ENCODE results near the gene GGTLC1. TPM values are rescaled to one million over a fixed set of nuclear protein-coding genes. Genes with fewer than 3 reads are reported as not detected.

Gene GGTLC1
- total RNA-seq: not detected in 2 replicates

GRCh38 chr20:23988561-23988960, at the start of gene GGTLC1:
GGTLC1 (minus strand) TSS chr20:23988779; CDS start chr20:23986611, 2,168 bp downstream.

Other genes starting within 250 kb of the GGTLC1 start
- gene CST1, start 237.8 kb downstream of the GGTLC1 start, total RNA-seq: not detected in 2 replicates
- not detected in 2 replicates for gene CST2, start 162.1 kb downstream of the GGTLC1 start, total RNA-seq
- gene CST5, start 109.0 kb downstream of the GGTLC1 start, total RNA-seq: not detected in 2 replicates

Data from cardiac ventricle fibroblast (primary cell).